DOHH2 (cell line): ENCODE results near the gene PPFIBP1.

ENCODE experiments used
- EZH2phosphoT487 ChIP-seq: fragments of 200-600 bp; sonication (generic); IDR thresholded peaks from 2 replicates; pipeline ENCODE4 v1.6.1; 2017; ENCODE audit warnings: borderline replicate concordance, mild to moderate bottlenecking, antibody characterized with exemption, low read length, moderate library complexity, mixed read lengths
- TF ChIP-seq, protein P1 (sequence below): fragments of 200-600 bp; sonication (generic); IDR thresholded peaks from one replicate; pipeline ENCODE4 v1.5.1; 2014; ENCODE audit warnings: antibody characterized with exemption, mild to moderate bottlenecking, low read depth, low read length; ENCODE audit not compliant: poor library complexity, severe bottlenecking

DNA sequence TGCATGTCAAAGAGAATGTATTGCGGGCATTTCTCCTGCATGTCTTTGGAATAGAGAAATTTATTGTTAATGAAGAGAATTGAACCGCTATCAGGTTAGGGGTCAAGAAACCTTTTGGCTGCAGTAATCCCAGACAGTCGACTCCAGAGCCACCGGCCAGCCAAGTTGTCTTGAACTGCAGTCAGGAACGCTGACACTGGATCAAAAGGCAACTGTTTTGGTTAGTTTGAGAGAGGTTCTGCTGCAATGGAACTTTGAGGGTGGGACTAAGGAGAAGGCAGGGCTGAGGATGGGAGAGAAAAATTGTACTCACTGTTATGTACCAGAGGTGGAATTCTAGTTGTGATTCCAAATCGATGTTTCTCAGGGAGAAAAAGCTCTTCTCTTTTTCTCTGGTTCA is 28.2 kb downstream of the PPFIBP1 start:
- TF ChIP-seq, protein P1, sequence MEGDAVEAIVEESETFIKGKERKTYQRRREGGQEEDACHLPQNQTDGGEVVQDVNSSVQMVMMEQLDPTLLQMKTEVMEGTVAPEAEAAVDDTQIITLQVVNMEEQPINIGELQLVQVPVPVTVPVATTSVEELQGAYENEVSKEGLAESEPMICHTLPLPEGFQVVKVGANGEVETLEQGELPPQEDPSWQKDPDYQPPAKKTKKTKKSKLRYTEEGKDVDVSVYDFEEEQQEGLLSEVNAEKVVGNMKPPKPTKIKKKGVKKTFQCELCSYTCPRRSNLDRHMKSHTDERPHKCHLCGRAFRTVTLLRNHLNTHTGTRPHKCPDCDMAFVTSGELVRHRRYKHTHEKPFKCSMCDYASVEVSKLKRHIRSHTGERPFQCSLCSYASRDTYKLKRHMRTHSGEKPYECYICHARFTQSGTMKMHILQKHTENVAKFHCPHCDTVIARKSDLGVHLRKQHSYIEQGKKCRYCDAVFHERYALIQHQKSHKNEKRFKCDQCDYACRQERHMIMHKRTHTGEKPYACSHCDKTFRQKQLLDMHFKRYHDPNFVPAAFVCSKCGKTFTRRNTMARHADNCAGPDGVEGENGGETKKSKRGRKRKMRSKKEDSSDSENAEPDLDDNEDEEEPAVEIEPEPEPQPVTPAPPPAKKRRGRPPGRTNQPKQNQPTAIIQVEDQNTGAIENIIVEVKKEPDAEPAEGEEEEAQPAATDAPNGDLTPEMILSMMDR = no peak
- no peak for TF ChIP-seq EZH2phosphoT487
